IMR-90 (cell line): Measurements from ENCODE around the gene NETO2. TPM values are rescaled to one million over a fixed set of nuclear protein-coding genes. Genes with fewer than 3 reads are reported as not detected.

ENCODE experiments used
- ATAC-seq: fragments of 200-7000 bp; cut with Tn5 transposase; 2 replicates; pipeline ENCODE4 v1.9.1; 2020; ENCODE audit warnings: low read depth, mild to moderate bottlenecking, moderate library complexity
- BruUV-seq: library from RNA; stranded (reverse); fragments of 400-500 nt; replicated peaks from 2 replicates; lab custom pipeline; 2021; lab: Mats Ljungman, UMichigan
- CTCF ChIA-PET: fragments of 300-600 bp; formaldehyde crosslinking; extraction: SDS; loops from one replicate; lab custom pipeline; 2021; ENCODE audit warnings: antibody characterized with exemption; lab: Yijun Ruan, JAX
- POLR2A ChIA-PET: fragments of 300-600 bp; sonication (Branson Sonifier 250); formaldehyde crosslinking; loops from one replicate; lab custom pipeline; 2022; ENCODE audit warnings: antibody characterized with exemption; ENCODE audit not compliant: unreplicated experiment; lab: Charles Lee
- DNase-seq: peaks from one replicate; pipeline ENCODE4 v3.0.0; 2013
- H2AFZ ChIP-seq: replicated peaks from 2 replicates; pipeline ENCODE3; 2013; ENCODE audit warnings: low read length, mild to moderate bottlenecking; ENCODE audit not compliant: poor library complexity
- H2AK5ac ChIP-seq: 2 replicates; pipeline ENCODE4 v1.6.1; 2013; ENCODE audit warnings: low read depth, low read length, inconsistent platforms
- H2AK9ac ChIP-seq: replicated peaks from 2 replicates; pipeline ENCODE3; 2013; ENCODE audit warnings: mild to moderate bottlenecking, low read depth, low read length, moderate library complexity; ENCODE audit not compliant: poor library complexity
- H2BK120ac ChIP-seq: 2 replicates; pipeline ENCODE4 v1.6.1; 2013; ENCODE audit warnings: low read depth, low read length, inconsistent platforms
- H2BK15ac ChIP-seq: 3 replicates; pipeline ENCODE4 v1.6.1; 2013; ENCODE audit warnings: low read depth, low read length, inconsistent platforms
- H2BK20ac ChIP-seq: 2 replicates; pipeline ENCODE4 v1.6.1; 2013; ENCODE audit warnings: low read depth, mild to moderate bottlenecking, inconsistent platforms, low read length, moderate library complexity
- H2BK5ac ChIP-seq: 2 replicates; pipeline ENCODE4 v1.6.1; 2013; ENCODE audit warnings: mild to moderate bottlenecking, low read depth, low read length, inconsistent platforms; ENCODE audit not compliant: poor library complexity, severe bottlenecking
- H3K14ac ChIP-seq: replicated peaks from 2 replicates; pipeline ENCODE4 v1.6.1; 2013; ENCODE audit warnings: low read depth, low read length, inconsistent platforms
- H3K18ac ChIP-seq: 2 replicates; pipeline ENCODE4 v1.6.1; 2013; ENCODE audit warnings: low read depth, low read length, control low read depth
- H3K23ac ChIP-seq: 2 replicates; pipeline ENCODE4 v1.6.1; 2013; ENCODE audit warnings: low read depth, low read length, inconsistent platforms
- H3K27ac ChIP-seq: 2 replicates; pipeline ENCODE4 v1.5.1; 2013; ENCODE audit warnings: mild to moderate bottlenecking, control low read depth, low read length; ENCODE audit not compliant: insufficient read depth
- H3K27me3 ChIP-seq: 2 replicates; pipeline ENCODE4 v1.6.1; 2013; ENCODE audit warnings: low read length; ENCODE audit not compliant: control insufficient read depth, insufficient read depth
- H3K36me3 ChIP-seq: 2 replicates; pipeline ENCODE4 v1.6.1; 2013; ENCODE audit warnings: low read length, mixed read lengths; ENCODE audit not compliant: control insufficient read depth, insufficient read depth
- H3K4ac ChIP-seq: 2 replicates; pipeline ENCODE4 v1.6.1; 2013; ENCODE audit warnings: low read depth, low read length, inconsistent platforms
- H3K4me1 ChIP-seq: 2 replicates; pipeline ENCODE4 v1.6.1; 2013; ENCODE audit warnings: low read length, mixed read lengths; ENCODE audit not compliant: control insufficient read depth, insufficient read depth
- H3K4me2 ChIP-seq: 2 replicates; pipeline ENCODE4 v1.6.1; 2013; ENCODE audit warnings: low read depth, mild to moderate bottlenecking, control low read depth, low read length, moderate library complexity
- H3K4me3 ChIP-seq: 2 replicates; pipeline ENCODE4 v1.5.1; 2013; ENCODE audit warnings: low read depth, mild to moderate bottlenecking, control low read depth, low read length, moderate library complexity; ENCODE audit not compliant: insufficient read depth
- H3K56ac ChIP-seq: 2 replicates; pipeline ENCODE4 v1.6.1; 2013; ENCODE audit warnings: low read length, inconsistent platforms; ENCODE audit not compliant: insufficient read depth; ENCODE audit errors: extremely low read depth
- H3K79me1 ChIP-seq, 2 experiments: 2 replicates each; pipeline ENCODE4 v1.6.1; 2013; ENCODE audit warnings: low read length in 2 of 2, inconsistent platforms in 1 of 2, low read depth in 1 of 2
- H3K9ac ChIP-seq: 2 replicates; pipeline ENCODE4 v1.6.1; 2013; ENCODE audit warnings: low read depth, low read length, control low read depth
- H3K9me1 ChIP-seq: 2 replicates; pipeline ENCODE4 v1.6.1; 2013; ENCODE audit warnings: low read length, inconsistent platforms; ENCODE audit not compliant: insufficient read depth
- H3K9me3 ChIP-seq: 2 replicates; pipeline ENCODE4 v1.6.1; 2013; ENCODE audit warnings: low read length; ENCODE audit not compliant: control insufficient read depth, insufficient read depth
- H4K20me1 ChIP-seq: 2 replicates; pipeline ENCODE4 v1.6.1; 2013; ENCODE audit warnings: low read length, inconsistent platforms; ENCODE audit not compliant: insufficient read depth
- H4K5ac ChIP-seq: 2 replicates; pipeline ENCODE4 v1.6.1; 2013; ENCODE audit warnings: mild to moderate bottlenecking, low read depth, low read length, control low read depth
- H4K8ac ChIP-seq, 2 experiments: 2 replicates each; pipeline ENCODE4 v1.6.1; 2013; ENCODE audit warnings: low read depth in 2 of 2, low read length in 2 of 2, control low read depth in 1 of 2, inconsistent platforms in 1 of 2
- H4K91ac ChIP-seq: 2 replicates; pipeline ENCODE4 v1.6.1; 2013; ENCODE audit warnings: low read depth, low read length, inconsistent platforms; ENCODE audit not compliant: insufficient read depth
- BHLHE40 ChIP-seq: fragments of 150-350 bp; IDR thresholded peaks from 2 replicates; pipeline ENCODE4 v1.6.1; 2016; ENCODE audit warnings: mild to moderate bottlenecking, low read depth, low read length
- CEBPB ChIP-seq: IDR thresholded peaks from 2 replicates; pipeline ENCODE4 v1.6.1; 2012; ENCODE audit warnings: low read depth, low read length, improper control_type of control experiment
- CHD1 ChIP-seq: IDR thresholded peaks from 2 replicates; pipeline ENCODE4 v1.6.1; 2012; ENCODE audit warnings: low read depth, low read length, improper control_type of control experiment
- CTCF ChIP-seq: conservative IDR thresholded peaks from 2 replicates; pipeline ENCODE4 v1.5.1; 2012; ENCODE audit warnings: mild to moderate bottlenecking, low read depth, low read length, improper control_type of control experiment
- ELK1 ChIP-seq: fragments of 150-350 bp; IDR thresholded peaks from 2 replicates; pipeline ENCODE4 v1.6.1; 2016; ENCODE audit warnings: low read depth, mild to moderate bottlenecking, low read length, moderate library complexity, borderline replicate concordance
- FOS ChIP-seq: fragments of 150-350 bp; IDR thresholded peaks from 2 replicates; pipeline ENCODE4 v1.6.1; 2016; ENCODE audit warnings: low read depth, low read length
- MAFK ChIP-seq: IDR thresholded peaks from 2 replicates; pipeline ENCODE4 v1.6.1; 2012; ENCODE audit warnings: low read depth, low read length, improper control_type of control experiment
- MAZ ChIP-seq: IDR thresholded peaks from 2 replicates; pipeline ENCODE4 v1.6.1; 2012; ENCODE audit warnings: low read depth, mild to moderate bottlenecking, low read length, improper control_type of control experiment, moderate library complexity, borderline replicate concordance
- MXI1 ChIP-seq: IDR thresholded peaks from 2 replicates; pipeline ENCODE4 v1.6.1; 2012; ENCODE audit warnings: low read depth, mild to moderate bottlenecking, low read length, moderate library complexity, borderline replicate concordance
- NFE2L2 ChIP-seq: fragments of 150-350 bp; IDR thresholded peaks from 2 replicates; pipeline ENCODE4 v1.6.1; 2016; ENCODE audit warnings: low read depth, mild to moderate bottlenecking, low read length
- POLR2A ChIP-seq: IDR thresholded peaks from 2 replicates; pipeline ENCODE4 v1.6.1; 2012; ENCODE audit warnings: mild to moderate bottlenecking, low read depth, low read length
- RAD21 ChIP-seq: IDR thresholded peaks from 2 replicates; pipeline ENCODE4 v1.6.1; 2012; ENCODE audit warnings: low read length, improper control_type of control experiment
- RCOR1 ChIP-seq: IDR thresholded peaks from 2 replicates; pipeline ENCODE4 v1.6.1; 2012; ENCODE audit warnings: mild to moderate bottlenecking, low read length, improper control_type of control experiment; ENCODE audit not compliant: insufficient replicate concordance
- RFX5 ChIP-seq: IDR thresholded peaks from 2 replicates; pipeline ENCODE4 v1.8.0; 2012; ENCODE audit warnings: low read depth, mild to moderate bottlenecking, low read length, moderate library complexity
- SMC3 ChIP-seq: fragments of 150-350 bp; IDR thresholded peaks from 2 replicates; pipeline ENCODE4 v1.6.1; 2016; ENCODE audit warnings: low read depth, mild to moderate bottlenecking, antibody characterized with exemption, low read length, moderate library complexity
- USF2 ChIP-seq: fragments of 150-350 bp; IDR thresholded peaks from 2 replicates; pipeline ENCODE4 v1.6.1; 2017; ENCODE audit warnings: mild to moderate bottlenecking, antibody characterized with exemption, low read length, low read depth
- WGBS, 2 experiments: methylation state at CpG; one replicate each; pipeline versions ENCODE4 v1.1.5 to v1.1.7; 2013; ENCODE audit warnings: missing lambda C conversion rate in 2 of 2; ENCODE audit not compliant: insufficient read length in 1 of 2; ENCODE audit errors: extremely low coverage in 2 of 2; 5-methylcytosine and 5-hydroxymethylcytosine counted together
- dilution Hi-C: fragments of 300-500 bp; cut with HindIII; formaldehyde crosslinking; loops from one replicate; pipeline ENCODE4 v1.14.3; 2018; ENCODE audit warnings: low sequenced_read_pairs; ENCODE audit not compliant: unreplicated experiment
- in situ Hi-C: fragments of 300-500 bp; cut with MboI; formaldehyde crosslinking; loops from 3 replicates; pipeline ENCODE4 v1.14.3; 2019; ENCODE audit warnings: low sequenced_read_pairs, inconsistent platforms, mixed read lengths
- intact Hi-C: fragments of 100-400 bp; cut with micrococcal nuclease; formaldehyde crosslinking; loops from 2 replicates; pipeline ENCODE4 v1.10.0; 2022
- polyA plus RNA-seq, 3 experiments: library from polyadenylated mRNA; depleted of rRNA; stranded (reverse); fragments of >200 nt; gene quantifications; 2 replicates each; pipeline ENCODE4 v1.2.3, GENCODE V29; 2012; ENCODE audit warnings: low replicate concordance in 1 of 3
- total RNA-seq: library from RNA; depleted of rRNA; stranded (reverse); fragments of >200 nt; gene quantifications from 2 replicates; pipeline ENCODE4 v1.2.3, GENCODE V29; 2012

Gene NETO2
- total and polyA plus RNA-seq, 2 of the 4 experiments (the other 2 are of a cell fraction) = 38.5 to 39.3 TPM

- no peak overlapping the region for H2AK5ac ChIP-seq
- no peaks in the 10 kb centered on the region for H3K79me1 ChIP-seq
- H3K27me3 ChIP-seq = peaks cover 5% of the 10 kb centered on the region
- no peaks in the 10 kb centered on the region for H3K36me3 ChIP-seq
- no peak overlapping the region for H4K8ac ChIP-seq
- no peak overlapping the region for H3K18ac ChIP-seq
- dilution Hi-C loops (no loop called here), in situ Hi-C loops (no loop called here), intact Hi-C loops (no loop called here)
- H2BK20ac ChIP-seq = no peak overlapping the region
- H2AFZ ChIP-seq = no peak overlapping the region
- H3K14ac ChIP-seq = no peak overlapping the region
- 78% methylated on average over 5 of the region's 7 CpGs; no CpG with 5 or more reads in 1 of the 2 experiments for WGBS, 2 experiments
- H3K4ac ChIP-seq = no peak overlapping the region
- no peak overlapping the region for H3K4me2 ChIP-seq
- H3K23ac ChIP-seq = no peak overlapping the region
- H2BK15ac ChIP-seq = no peak overlapping the region
- H3K56ac ChIP-seq = no peak overlapping the region
- H3K9me3 ChIP-seq = no peaks in the 10 kb centered on the region
- no peaks in the 10 kb centered on the region for H3K4me1 ChIP-seq
- no peak overlapping the region for H2AK9ac ChIP-seq
- H3K9me1 ChIP-seq = no peaks in the 10 kb centered on the region
- H4K20me1 ChIP-seq = no peaks in the 10 kb centered on the region
- BruUV-seq = no TSS peak
- no peak overlapping the region for H4K91ac ChIP-seq
- DNase-seq (no peak), ATAC-seq (no peak)
- no peak for TF ChIP-seq RCOR1
- TF ChIP-seq RFX5 = no peak
- TF ChIP-seq ELK1 = no peak
- no peak for TF ChIP-seq SMC3
- TF ChIP-seq MAFK = no peak
- TF ChIP-seq FOS = no peak
- TF ChIP-seq CHD1 = no peak
- no peak for TF ChIP-seq POLR2A
- no peak for TF ChIP-seq CEBPB
- TF ChIP-seq CTCF = no peak
- TF ChIP-seq MXI1 = no peak
- no peak for TF ChIP-seq BHLHE40
- TF ChIP-seq RAD21 = no peak
- no peak for TF ChIP-seq NFE2L2
- no peak for TF ChIP-seq USF2
- TF ChIP-seq MAZ = no peak
- ChIA-PET CTCF (no interaction called here), POLR2A (no interaction called here)
- H2BK5ac ChIP-seq = no peak overlapping the region
- no peak overlapping the region for H3K9ac ChIP-seq
- H2BK120ac ChIP-seq = no peak overlapping the region
- H4K5ac ChIP-seq = no peak overlapping the region
- H3K4me3 ChIP-seq = no peak overlapping the region
- no peak overlapping the region for H3K27ac ChIP-seq
Observed at GRCh38 chr16:47054306-47054705, 89.4 kb downstream of the NETO2 start.
